ENCODE measurements around the gene GCSAM.

GCSAM gene

GRCh38 chr3:112088944-112089343 lies 44.1 kb downstream of the GCSAM start:
- no peak for TF ChIP-seq CTCF (IDR thresholded peaks at IDR 0.05; ENCODE audit: low read depth, low read length)
- DNase-seq, result no peak
- no peaks in the 10 kb centered on the region for H3K9me3 ChIP-seq (ENCODE audit: severe bottlenecking)
- H3K36me3 ChIP-seq, result no peaks in the 10 kb centered on the region
- H3K27ac ChIP-seq, result no peak overlapping the region
- no peak overlapping the region for H3K4me3 ChIP-seq (ENCODE audit: low read depth, low read length)
- no peaks in the 10 kb centered on the region for H3K27me3 ChIP-seq (ENCODE audit: insufficient read depth, low read depth, severe bottlenecking)

- Histone ChIP-seq H3K4me3 (ENCODE audit: low read depth, low read length) (no peak overlapping the region), H3K36me3 (no peaks in the 10 kb centered on the region), H3K27ac (no peak overlapping the region), H3K9me3 (ENCODE audit: severe bottlenecking) (no peaks in the 10 kb centered on the region), H3K27me3 (ENCODE audit: insufficient read depth, low read depth, severe bottlenecking) (no peaks in the 10 kb centered on the region)
- no peak for TF ChIP-seq CTCF (IDR thresholded peaks at IDR 0.05; ENCODE audit: low read depth, low read length)
- DNase-seq, result no peak
Measured at GRCh38 chr3:112087746-112088145, 45.3 kb downstream of the GCSAM start.

- H3K4me3 ChIP-seq (ENCODE audit: low read depth, low read length), result peak overlapping the region; percentile 43
- no peaks in the 10 kb centered on the region for H3K36me3 ChIP-seq
- no peak overlapping the region for H3K27ac ChIP-seq
- TF ChIP-seq CTCF (IDR thresholded peaks at IDR 0.05; ENCODE audit: low read depth, low read length), result no peak
- DNase-seq, result no peak
- H3K9me3 ChIP-seq (ENCODE audit: severe bottlenecking), result no peaks in the 10 kb centered on the region
- no peaks in the 10 kb centered on the region for H3K27me3 ChIP-seq (ENCODE audit: insufficient read depth, low read depth, severe bottlenecking)
Measured at GRCh38 chr3:112086875-112087524, 46.0 kb downstream of the GCSAM start.

DNA sequence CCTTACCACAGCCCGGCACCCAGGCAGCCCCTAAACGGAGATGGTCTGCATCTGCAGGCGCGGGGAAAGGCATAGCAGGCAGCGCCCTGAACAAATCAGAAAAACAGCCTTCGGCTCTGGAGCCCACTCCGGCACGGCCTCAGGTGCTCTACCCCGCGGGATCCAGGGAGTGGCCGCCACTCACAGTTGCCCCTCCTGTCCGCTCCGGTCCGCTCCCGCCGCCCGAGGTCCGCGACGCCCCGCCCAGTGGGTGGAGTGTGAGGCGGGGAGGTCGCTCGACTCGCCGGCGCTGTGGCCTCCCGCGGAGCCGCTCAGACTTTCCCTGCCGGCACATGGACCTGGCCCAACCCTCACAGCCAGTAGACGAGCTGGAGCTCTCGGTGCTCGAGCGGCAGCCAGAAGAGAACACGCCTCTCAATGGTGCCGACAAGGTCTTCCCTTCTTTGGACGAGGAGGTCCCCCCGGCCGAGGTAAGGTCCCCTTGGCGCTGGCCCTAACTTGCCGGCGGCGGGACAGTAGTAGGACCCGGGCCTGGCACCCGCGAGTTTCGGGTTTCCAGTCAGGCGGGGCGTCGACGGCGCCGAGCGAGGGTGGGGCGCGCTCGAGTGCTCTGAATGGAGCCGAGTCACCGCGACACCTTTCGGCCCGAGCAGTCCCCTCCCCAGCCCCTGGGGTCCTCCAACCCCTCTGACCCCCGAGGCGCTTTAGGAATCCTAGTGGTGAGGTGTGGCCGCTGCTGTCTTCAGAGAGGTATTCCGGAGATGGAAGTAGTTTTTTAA lies 46.8 kb downstream of the GCSAM start, which contains the start of gene C3orf52:
TSS of gene C3orf52 (plus strand) at position 314 of the 779 bp plus-strand sequence. CDS start at position 333, 19 bp downstream.
- H3K27me3 ChIP-seq (ENCODE audit: insufficient read depth, low read depth, severe bottlenecking), result no peaks in the 10 kb centered on the region
- peak; percentile 89 for DNase-seq
- no peaks in the 10 kb centered on the region for H3K9me3 ChIP-seq (ENCODE audit: severe bottlenecking)
- TF ChIP-seq CTCF (IDR thresholded peaks at IDR 0.05; ENCODE audit: low read depth, low read length), result no peak
- H3K4me3 ChIP-seq (ENCODE audit: low read depth, low read length), result peak within 1 kb of the TSS; percentile 43
- H3K27ac ChIP-seq, result no peak within 1 kb of the TSS
- H3K36me3 ChIP-seq, result no peaks in the 10 kb centered on the region

GRCh38 chr3:112085735-112086075 lies 47.3 kb downstream of the GCSAM start:
- Histone ChIP-seq H3K27ac (no peak overlapping the region), H3K9me3 (ENCODE audit: severe bottlenecking) (no peaks in the 10 kb centered on the region), H3K36me3 (no peaks in the 10 kb centered on the region), H3K27me3 (ENCODE audit: insufficient read depth, low read depth, severe bottlenecking) (no peaks in the 10 kb centered on the region), H3K4me3 (ENCODE audit: low read depth, low read length) (peak overlapping the region; percentile 43)
- no peak for DNase-seq
- TF ChIP-seq CTCF (IDR thresholded peaks at IDR 0.05; ENCODE audit: low read depth, low read length), result no peak
